MCF 10A (cell line): Measurements from ENCODE around the gene SEMA5A. TPM values are rescaled to one million over a fixed set of nuclear protein-coding genes. Genes with fewer than 3 reads are reported as not detected.

ENCODE experiments used
- BruUV-seq: library from RNA; stranded (reverse); fragments of 400-500 nt; replicated peaks from 2 replicates; lab custom pipeline; 2021; lab: Mats Ljungman, UMichigan
- CTCF ChIA-PET: fragments of 300-600 bp; sonication (Branson Sonifier 250); formaldehyde crosslinking; extraction: SDS; loops from one replicate; lab custom pipeline; 2021; ENCODE audit warnings: antibody characterized with exemption, inconsistent platforms; lab: Yijun Ruan, JAX
- POLR2A ChIA-PET: fragments of 300-600, 350-650 bp; sonication (Branson Sonifier 250); formaldehyde crosslinking; extraction: SDS; loops from one replicate; lab custom pipeline; 2020; ENCODE audit warnings: antibody characterized with exemption, inconsistent platforms; lab: Yijun Ruan, JAX
- DNase-seq: peaks from one replicate; pipeline ENCODE4 v3.0.0-alpha.2; 2018; ENCODE audit not compliant: unreplicated experiment
- H3K27ac Mint-ChIP-seq: one replicate; pipeline ENCODE4 v1.8.0; 2022; ENCODE audit warnings: mild to moderate bottlenecking, low read depth, mixed read lengths; ENCODE audit not compliant: unreplicated experiment
- H3K27me3 Mint-ChIP-seq: one replicate; pipeline ENCODE4 v1.8.0; 2022; ENCODE audit warnings: mixed read lengths; ENCODE audit not compliant: insufficient read depth, unreplicated experiment
- H3K36me3 Mint-ChIP-seq: one replicate; pipeline ENCODE4 v1.8.0; 2022; ENCODE audit warnings: mild to moderate bottlenecking, moderate library complexity, mixed read lengths; ENCODE audit not compliant: insufficient read depth, unreplicated experiment
- H3K4me1 Mint-ChIP-seq: one replicate; pipeline ENCODE4 v1.8.0; 2022; ENCODE audit warnings: mixed read lengths; ENCODE audit not compliant: insufficient read depth, unreplicated experiment
- H3K4me3 Mint-ChIP-seq: one replicate; pipeline ENCODE4 v1.8.0; 2022; ENCODE audit warnings: mild to moderate bottlenecking, moderate library complexity, mixed read lengths; ENCODE audit not compliant: unreplicated experiment
- H3K9me3 Mint-ChIP-seq: one replicate; pipeline ENCODE4 v1.8.0; 2022; ENCODE audit warnings: mixed read lengths; ENCODE audit not compliant: unreplicated experiment
- CTCF ChIP-seq: fragments of 200-600 bp; IDR thresholded peaks from one replicate; pipeline ENCODE4 v1.8.0; 2022; ENCODE audit warnings: antibody characterized with exemption, mild to moderate bottlenecking; ENCODE audit not compliant: unreplicated experiment
- intact Hi-C: fragments of 100-400 bp; cut with micrococcal nuclease; formaldehyde crosslinking; loops from 2 replicates; pipeline ENCODE4 v1.14.1; 2022
- total RNA-seq: library from RNA; stranded (reverse); gene quantifications from 2 replicates; pipeline ENCODE4 v1.2.3, GENCODE V29; 2022

The SEMA5A gene
- total RNA-seq, 1 experiment from 2014 or later: 1.2 TPM

GRCh38 chr5:9283473-9283872 lies 262.4 kb downstream of the SEMA5A start:
- Mint-ChIP-seq H3K27ac (no peak overlapping the region), H3K9me3 (no peaks in the 10 kb centered on the region), H3K36me3 (no peaks in the 10 kb centered on the region), H3K4me1 (no peaks in the 10 kb centered on the region), H3K4me3 (no peak overlapping the region), H3K27me3 (no peaks in the 10 kb centered on the region)
- no peak for DNase-seq
- ChIA-PET CTCF (no interaction called here), POLR2A (interaction anchor here (0.9 kb wide), 1 partner anchor 13 kb away, joined by 3 read pairs; no protein-coding TSS in a partner anchor)
- BruUV-seq: no TSS peak
- intact Hi-C loops: no loop called here
- TF ChIP-seq CTCF: no peak

GRCh38 chr5:9283021-9283420 lies 262.9 kb downstream of the SEMA5A start:
- no TSS peak for BruUV-seq
- Mint-ChIP-seq H3K27me3 (no peaks in the 10 kb centered on the region), H3K36me3 (no peaks in the 10 kb centered on the region), H3K9me3 (no peaks in the 10 kb centered on the region), H3K27ac (no peak overlapping the region), H3K4me1 (no peaks in the 10 kb centered on the region), H3K4me3 (no peak overlapping the region)
- intact Hi-C loops: no loop called here
- CTCF ChIA-PET: no interaction called here
- no peak for DNase-seq
- POLR2A ChIA-PET: interaction anchor here (0.9 kb wide), 1 partner anchor 14 kb away, joined by 3 read pairs; no protein-coding TSS in a partner anchor
- no peak for TF ChIP-seq CTCF

DNA sequence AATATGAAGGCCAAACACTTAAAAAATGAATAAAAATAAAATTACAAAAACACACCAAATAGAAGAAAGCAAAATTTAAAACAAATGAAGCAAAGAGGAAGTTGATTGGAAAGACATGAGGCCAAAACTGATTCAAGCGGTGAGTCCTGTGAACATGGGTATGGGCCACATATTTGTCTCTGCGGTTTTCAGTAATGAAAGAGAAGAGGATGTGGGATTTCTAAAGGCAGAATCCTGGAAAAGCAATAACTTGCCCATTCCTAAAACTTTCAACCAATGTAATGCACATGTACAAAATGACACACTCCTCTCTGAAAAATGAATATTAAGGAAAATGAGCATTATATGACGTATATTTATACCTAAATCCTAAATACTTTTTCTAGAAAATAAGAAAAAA lies 263.7 kb downstream of the SEMA5A start:
- POLR2A ChIA-PET: interaction anchor here (1.0 kb wide), 1 partner anchor 17 kb away, joined by 3 read pairs; no protein-coding TSS in a partner anchor
- H3K4me1 Mint-ChIP-seq: no peaks in the 10 kb centered on the region
- no peaks in the 10 kb centered on the region for H3K36me3 Mint-ChIP-seq
- H3K4me3 Mint-ChIP-seq: no peak overlapping the region
- no peak for DNase-seq
- H3K27me3 Mint-ChIP-seq: no peaks in the 10 kb centered on the region
- TF ChIP-seq CTCF: no peak
- H3K9me3 Mint-ChIP-seq: no peaks in the 10 kb centered on the region
- H3K27ac Mint-ChIP-seq: no peak overlapping the region
- no TSS peak for BruUV-seq
- intact Hi-C loops: no loop called here
- CTCF ChIA-PET: interaction anchor here (0.6 to 0.7 kb wide), 2 partner anchors 90 to 999 kb away, joined by 3 to 4 read pairs; no protein-coding TSS in a partner anchor

- no peak overlapping the region for H3K27ac Mint-ChIP-seq
- BruUV-seq: no TSS peak
- intact Hi-C loops: no loop called here
- peaks cover 2% of the 10 kb centered on the region for H3K9me3 Mint-ChIP-seq
- DNase-seq: no peak
- H3K4me3 Mint-ChIP-seq: no peak overlapping the region
- no peak for TF ChIP-seq CTCF
- H3K27me3 Mint-ChIP-seq: no peaks in the 10 kb centered on the region
- no peaks in the 10 kb centered on the region for H3K36me3 Mint-ChIP-seq
- ChIA-PET POLR2A (no interaction called here), CTCF (no interaction called here)
- no peaks in the 10 kb centered on the region for H3K4me1 Mint-ChIP-seq
Measured at GRCh38 chr5:9279774-9280173, 266.1 kb downstream of the SEMA5A start.
